H1 (cell line): ENCODE measurements around the gene DIP2B. TPM values are rescaled to one million over a fixed set of nuclear protein-coding genes. Genes with fewer than 3 reads are reported as not detected.

Experiments used
- CHD1 ChIP-seq: IDR thresholded peaks from 2 replicates; pipeline ENCODE4 v1.6.1; 2012; ENCODE audit warnings: low read depth, low read length, improper control_type of control experiment
- RAD21 ChIP-seq, 2 experiments: IDR thresholded peaks in 1 of 2; conservative IDR thresholded peaks in 1 of 2; 2 replicates each; pipeline ENCODE4 v1.6.1; 2011; ENCODE audit warnings: low read depth in 2 of 2, low read length in 2 of 2, improper control_type of control experiment in 1 of 2, inconsistent platforms in 1 of 2, mild to moderate bottlenecking in 1 of 2, moderate library complexity in 1 of 2
- RBBP5 ChIP-seq: IDR thresholded peaks from 2 replicates; pipeline ENCODE4 v1.7.1; 2012; ENCODE audit warnings: low read depth, mild to moderate bottlenecking, inconsistent platforms, low read length, moderate library complexity, borderline replicate concordance
- polyA plus RNA-seq, 7 experiments: library from polyadenylated mRNA; depleted of rRNA in 3 of 7; stranded (reverse) in 5 of 7; unstranded in 2 of 7; fragments of >200 nt in 5 of 7; fragments of 200-250 nt in 2 of 7; gene quantifications; 1 replicate in 5 of 7; 2 replicates in 1 of 7; 4 replicates in 1 of 7; pipeline versions ENCODE4 v1.2.1 to v1.2.3, GENCODE V29; 2011 to 2013; ENCODE audit warnings: missing spikeins in 2 of 7, mixed read lengths in 2 of 7
- total RNA-seq: library from RNA; stranded (reverse); fragmentation: NEBNext Ultra II Directional; extraction: Animal tissue kit (Norgen Biotek cat#: 25700); gene quantifications from 2 replicates; pipeline ENCODE4 v1.2.1, GENCODE V29; 2021
- TF ChIP-seq, protein P1 (sequence below): fragments of 300-600 bp; sonication (generic); IDR thresholded peaks from 2 replicates; pipeline ENCODE4 v1.7.1; 2012; ENCODE audit warnings: low read length, moderate library complexity, mild to moderate bottlenecking, inconsistent platforms; ENCODE audit not compliant: insufficient replicate concordance

Gene DIP2B
- total and polyA plus RNA-seq, 2 of the 8 experiments (the other 6 are each of a cell fraction or from before 2014, with no cell fraction given) = 11.1 to 29.6 TPM

DNA sequence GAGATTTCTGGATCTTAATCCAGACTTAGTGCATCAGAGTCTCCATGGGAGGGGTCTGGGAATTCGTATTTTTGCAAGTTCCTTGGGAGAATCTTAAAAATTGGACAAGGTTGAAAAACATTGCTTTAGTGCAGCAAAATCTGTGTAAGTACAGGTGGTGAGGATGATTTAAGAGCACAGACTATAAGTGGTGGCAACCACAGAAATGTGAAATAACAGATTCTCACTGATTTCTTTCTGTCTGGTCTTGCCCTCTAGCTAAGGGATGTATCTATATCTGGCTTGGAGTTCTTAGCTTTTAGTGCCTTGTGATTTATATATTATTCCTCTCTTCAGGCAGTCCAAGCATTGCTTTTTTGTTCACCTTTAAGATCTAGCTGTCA, 116.2 kb downstream of the DIP2B start (continued):
- no peak for TF ChIP-seq RBBP5
- TF ChIP-seq, protein P1, sequence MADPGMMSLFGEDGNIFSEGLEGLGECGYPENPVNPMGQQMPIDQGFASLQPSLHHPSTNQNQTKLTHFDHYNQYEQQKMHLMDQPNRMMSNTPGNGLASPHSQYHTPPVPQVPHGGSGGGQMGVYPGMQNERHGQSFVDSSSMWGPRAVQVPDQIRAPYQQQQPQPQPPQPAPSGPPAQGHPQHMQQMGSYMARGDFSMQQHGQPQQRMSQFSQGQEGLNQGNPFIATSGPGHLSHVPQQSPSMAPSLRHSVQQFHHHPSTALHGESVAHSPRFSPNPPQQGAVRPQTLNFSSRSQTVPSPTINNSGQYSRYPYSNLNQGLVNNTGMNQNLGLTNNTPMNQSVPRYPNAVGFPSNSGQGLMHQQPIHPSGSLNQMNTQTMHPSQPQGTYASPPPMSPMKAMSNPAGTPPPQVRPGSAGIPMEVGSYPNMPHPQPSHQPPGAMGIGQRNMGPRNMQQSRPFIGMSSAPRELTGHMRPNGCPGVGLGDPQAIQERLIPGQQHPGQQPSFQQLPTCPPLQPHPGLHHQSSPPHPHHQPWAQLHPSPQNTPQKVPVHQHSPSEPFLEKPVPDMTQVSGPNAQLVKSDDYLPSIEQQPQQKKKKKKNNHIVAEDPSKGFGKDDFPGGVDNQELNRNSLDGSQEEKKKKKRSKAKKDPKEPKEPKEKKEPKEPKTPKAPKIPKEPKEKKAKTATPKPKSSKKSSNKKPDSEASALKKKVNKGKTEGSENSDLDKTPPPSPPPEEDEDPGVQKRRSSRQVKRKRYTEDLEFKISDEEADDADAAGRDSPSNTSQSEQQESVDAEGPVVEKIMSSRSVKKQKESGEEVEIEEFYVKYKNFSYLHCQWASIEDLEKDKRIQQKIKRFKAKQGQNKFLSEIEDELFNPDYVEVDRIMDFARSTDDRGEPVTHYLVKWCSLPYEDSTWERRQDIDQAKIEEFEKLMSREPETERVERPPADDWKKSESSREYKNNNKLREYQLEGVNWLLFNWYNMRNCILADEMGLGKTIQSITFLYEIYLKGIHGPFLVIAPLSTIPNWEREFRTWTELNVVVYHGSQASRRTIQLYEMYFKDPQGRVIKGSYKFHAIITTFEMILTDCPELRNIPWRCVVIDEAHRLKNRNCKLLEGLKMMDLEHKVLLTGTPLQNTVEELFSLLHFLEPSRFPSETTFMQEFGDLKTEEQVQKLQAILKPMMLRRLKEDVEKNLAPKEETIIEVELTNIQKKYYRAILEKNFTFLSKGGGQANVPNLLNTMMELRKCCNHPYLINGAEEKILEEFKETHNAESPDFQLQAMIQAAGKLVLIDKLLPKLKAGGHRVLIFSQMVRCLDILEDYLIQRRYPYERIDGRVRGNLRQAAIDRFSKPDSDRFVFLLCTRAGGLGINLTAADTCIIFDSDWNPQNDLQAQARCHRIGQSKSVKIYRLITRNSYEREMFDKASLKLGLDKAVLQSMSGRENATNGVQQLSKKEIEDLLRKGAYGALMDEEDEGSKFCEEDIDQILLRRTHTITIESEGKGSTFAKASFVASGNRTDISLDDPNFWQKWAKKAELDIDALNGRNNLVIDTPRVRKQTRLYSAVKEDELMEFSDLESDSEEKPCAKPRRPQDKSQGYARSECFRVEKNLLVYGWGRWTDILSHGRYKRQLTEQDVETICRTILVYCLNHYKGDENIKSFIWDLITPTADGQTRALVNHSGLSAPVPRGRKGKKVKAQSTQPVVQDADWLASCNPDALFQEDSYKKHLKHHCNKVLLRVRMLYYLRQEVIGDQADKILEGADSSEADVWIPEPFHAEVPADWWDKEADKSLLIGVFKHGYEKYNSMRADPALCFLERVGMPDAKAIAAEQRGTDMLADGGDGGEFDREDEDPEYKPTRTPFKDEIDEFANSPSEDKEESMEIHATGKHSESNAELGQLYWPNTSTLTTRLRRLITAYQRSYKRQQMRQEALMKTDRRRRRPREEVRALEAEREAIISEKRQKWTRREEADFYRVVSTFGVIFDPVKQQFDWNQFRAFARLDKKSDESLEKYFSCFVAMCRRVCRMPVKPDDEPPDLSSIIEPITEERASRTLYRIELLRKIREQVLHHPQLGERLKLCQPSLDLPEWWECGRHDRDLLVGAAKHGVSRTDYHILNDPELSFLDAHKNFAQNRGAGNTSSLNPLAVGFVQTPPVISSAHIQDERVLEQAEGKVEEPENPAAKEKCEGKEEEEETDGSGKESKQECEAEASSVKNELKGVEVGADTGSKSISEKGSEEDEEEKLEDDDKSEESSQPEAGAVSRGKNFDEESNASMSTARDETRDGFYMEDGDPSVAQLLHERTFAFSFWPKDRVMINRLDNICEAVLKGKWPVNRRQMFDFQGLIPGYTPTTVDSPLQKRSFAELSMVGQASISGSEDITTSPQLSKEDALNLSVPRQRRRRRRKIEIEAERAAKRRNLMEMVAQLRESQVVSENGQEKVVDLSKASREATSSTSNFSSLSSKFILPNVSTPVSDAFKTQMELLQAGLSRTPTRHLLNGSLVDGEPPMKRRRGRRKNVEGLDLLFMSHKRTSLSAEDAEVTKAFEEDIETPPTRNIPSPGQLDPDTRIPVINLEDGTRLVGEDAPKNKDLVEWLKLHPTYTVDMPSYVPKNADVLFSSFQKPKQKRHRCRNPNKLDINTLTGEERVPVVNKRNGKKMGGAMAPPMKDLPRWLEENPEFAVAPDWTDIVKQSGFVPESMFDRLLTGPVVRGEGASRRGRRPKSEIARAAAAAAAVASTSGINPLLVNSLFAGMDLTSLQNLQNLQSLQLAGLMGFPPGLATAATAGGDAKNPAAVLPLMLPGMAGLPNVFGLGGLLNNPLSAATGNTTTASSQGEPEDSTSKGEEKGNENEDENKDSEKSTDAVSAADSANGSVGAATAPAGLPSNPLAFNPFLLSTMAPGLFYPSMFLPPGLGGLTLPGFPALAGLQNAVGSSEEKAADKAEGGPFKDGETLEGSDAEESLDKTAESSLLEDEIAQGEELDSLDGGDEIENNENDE = no peak
- TF ChIP-seq CHD1 = no peak
- TF ChIP-seq RAD21 (IDR thresholded peaks at IDR 0.05 in 1 of 2, conservative IDR thresholded peaks at IDR 0.05 in 1 of 2; ENCODE audit: low read depth in 2 of 2, low read length in 2 of 2) = no peak
